Measurements from ENCODE around the gene FNBP1.

DNA sequence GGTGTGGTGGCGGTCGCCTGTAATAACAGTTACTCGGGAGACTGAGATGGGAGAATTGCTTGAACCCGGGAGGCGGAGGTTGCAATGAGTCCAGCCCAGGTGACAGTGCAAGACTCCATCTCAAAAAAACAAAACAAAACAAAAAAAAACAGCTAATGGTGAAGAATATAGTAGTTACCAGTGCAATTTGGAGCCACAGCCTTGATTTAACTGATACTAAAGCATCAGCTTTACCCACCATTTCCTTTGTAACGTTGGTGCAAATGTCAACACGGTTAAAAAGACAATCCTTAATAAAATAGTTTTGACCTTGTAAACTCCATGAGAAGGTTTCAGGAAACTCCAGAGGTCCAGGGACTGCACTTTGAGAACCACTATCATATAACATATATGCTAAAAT, 41.8 kb downstream of the FNBP1 start:
- no peak for TF ChIP-seq CTCF (IDR thresholded peaks at IDR 0.05)
- no peak for TF ChIP-seq POLR2A (IDR thresholded peaks at IDR 0.05)

Data from body of pancreas (tissue), 4 donors.